Ectodermal cell (in vitro differentiated cells): Measurements from ENCODE around the gene RETREG1.

ENCODE experiments used
- H3K27ac ChIP-seq: 2 replicates; pipeline ENCODE4 v1.7.0; 2013; ENCODE audit warnings: mild to moderate bottlenecking, low read depth, low read length; ENCODE audit not compliant: insufficient read depth, poor library complexity, severe bottlenecking
- H3K27me3 ChIP-seq: 2 replicates; pipeline ENCODE4 v1.7.0; 2013; ENCODE audit warnings: mild to moderate bottlenecking, low read length; ENCODE audit not compliant: insufficient read depth, control insufficient read depth, poor library complexity, severe bottlenecking
- H3K36me3 ChIP-seq: one replicate; pipeline ENCODE4 v1.7.0; 2013; ENCODE audit warnings: low read length; ENCODE audit not compliant: control insufficient read depth, insufficient read depth
- H3K4me1 ChIP-seq: one replicate; pipeline ENCODE4 v1.7.0; 2013; ENCODE audit warnings: low read length; ENCODE audit not compliant: control insufficient read depth, insufficient read depth
- H3K4me3 ChIP-seq: 2 replicates; pipeline ENCODE4 v1.7.0; 2013; ENCODE audit warnings: low read depth, low read length, control low read depth; ENCODE audit not compliant: insufficient read depth
- H3K9me3 ChIP-seq: 2 replicates; pipeline ENCODE4 v1.7.0; 2013; ENCODE audit warnings: mild to moderate bottlenecking, low read length, moderate library complexity; ENCODE audit not compliant: control insufficient read depth
- WGBS, 2 experiments: methylation state at CpG; one replicate each; pipeline ENCODE4 v1.1.7; 2013; ENCODE audit warnings: missing lambda C conversion rate in 2 of 2; 5-methylcytosine and 5-hydroxymethylcytosine counted together

Gene RETREG1

DNA sequence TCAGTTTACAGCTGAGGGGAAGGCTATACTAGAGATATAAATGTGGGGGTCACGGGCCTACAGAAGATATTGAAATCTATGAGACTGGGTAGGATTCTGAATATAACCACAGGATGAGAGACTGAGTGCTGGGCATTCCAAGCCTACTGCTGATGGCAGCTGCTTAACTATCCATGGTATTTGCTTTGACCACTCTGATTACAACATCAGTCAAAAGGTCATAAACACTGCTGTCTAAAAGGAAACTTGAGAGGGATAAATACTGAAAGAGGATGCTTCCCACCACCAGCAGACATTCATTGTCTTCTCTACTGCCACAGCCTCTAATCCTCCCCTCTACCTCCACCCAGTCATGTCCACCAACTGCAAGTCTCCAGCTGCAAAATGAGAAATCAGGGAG is 155.0 kb downstream of the RETREG1 start:
- H3K27ac ChIP-seq = no peak overlapping the region
- no peaks in the 10 kb centered on the region for H3K27me3 ChIP-seq
- H3K4me1 ChIP-seq = peaks cover 10% of the 10 kb centered on the region
- no peak overlapping the region for H3K4me3 ChIP-seq
- H3K36me3 ChIP-seq = peaks cover 29% of the 10 kb centered on the region
- no peaks in the 10 kb centered on the region for H3K9me3 ChIP-seq
- 100% methylated on average over 1 of the region's 1 CpG for WGBS, 2 experiments

DNA sequence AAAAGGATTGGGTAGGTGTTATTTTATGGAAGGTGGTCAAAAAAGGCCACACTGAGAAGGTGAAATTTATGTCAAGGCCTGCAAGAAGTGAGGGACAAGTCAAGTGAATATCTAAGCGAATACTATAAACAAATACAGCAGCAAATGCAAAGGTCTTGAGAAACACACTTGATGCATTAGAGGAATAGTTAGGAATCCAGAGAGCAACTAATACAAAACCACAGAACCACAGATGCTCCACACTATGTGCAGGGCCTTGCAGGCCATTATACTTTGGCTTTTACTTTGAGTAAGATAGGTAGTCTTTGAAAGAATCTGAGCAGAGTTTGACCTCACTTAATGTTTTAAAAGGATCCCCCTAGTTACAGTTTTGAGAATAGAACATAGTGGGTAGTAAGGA is 155.8 kb downstream of the RETREG1 start:
- 90 to 92% methylated on average over 1 of the region's 1 CpG for WGBS, 2 experiments
- H3K4me3 ChIP-seq = no peak overlapping the region
- H3K4me1 ChIP-seq = peaks cover 10% of the 10 kb centered on the region
- no peaks in the 10 kb centered on the region for H3K27me3 ChIP-seq
- H3K9me3 ChIP-seq = no peaks in the 10 kb centered on the region
- H3K36me3 ChIP-seq = peaks cover 29% of the 10 kb centered on the region
- no peak overlapping the region for H3K27ac ChIP-seq

DNA sequence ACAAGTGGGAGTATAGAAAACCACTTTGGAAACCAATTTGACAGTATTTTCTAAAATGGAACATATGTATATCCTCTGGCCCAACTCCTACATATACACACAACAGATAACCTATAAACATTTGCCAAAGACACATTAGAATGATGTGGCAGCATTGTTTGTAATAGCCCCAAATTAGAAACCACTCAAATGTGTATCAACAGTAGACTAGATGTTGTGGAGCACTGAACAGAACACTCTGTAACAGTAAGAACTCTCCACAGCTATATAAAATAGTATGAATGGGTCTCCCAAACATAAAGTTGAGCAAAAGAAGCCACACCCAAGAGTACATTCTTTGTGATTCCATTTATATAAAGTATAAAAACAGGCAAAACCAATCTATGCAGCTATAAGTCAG is 157.3 kb downstream of the RETREG1 start:
- Histone ChIP-seq H3K9me3 (no peaks in the 10 kb centered on the region), H3K4me1 (peaks cover 7% of the 10 kb centered on the region), H3K27ac (no peak overlapping the region), H3K36me3 (peaks cover 33% of the 10 kb centered on the region), H3K4me3 (no peak overlapping the region), H3K27me3 (no peaks in the 10 kb centered on the region)

DNA sequence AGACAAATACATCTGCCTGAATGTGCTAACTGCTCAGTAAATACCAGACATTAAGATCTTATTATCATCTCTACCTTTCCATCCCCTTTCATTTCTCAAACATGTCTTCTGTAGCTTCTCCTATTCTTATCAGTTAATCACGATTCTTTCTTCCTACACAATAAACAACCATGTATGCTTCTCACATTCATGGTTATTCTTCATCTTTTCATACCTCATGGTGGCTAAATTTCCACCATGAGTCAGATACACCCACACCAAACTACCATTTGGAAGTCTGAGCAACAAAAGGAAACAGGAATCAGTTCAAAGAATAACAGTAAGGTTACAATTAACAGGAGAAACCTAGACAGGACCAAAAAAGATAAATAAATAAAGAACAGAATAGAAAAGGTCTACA is 158.9 kb downstream of the RETREG1 start:
- Histone ChIP-seq H3K4me1 (no peaks in the 10 kb centered on the region), H3K36me3 (peaks cover 28% of the 10 kb centered on the region), H3K27me3 (no peaks in the 10 kb centered on the region), H3K27ac (no peak overlapping the region), H3K4me3 (no peak overlapping the region), H3K9me3 (no peaks in the 10 kb centered on the region)
- 86 to 91% methylated on average over 1 of the region's 1 CpG for WGBS, 2 experiments

DNA sequence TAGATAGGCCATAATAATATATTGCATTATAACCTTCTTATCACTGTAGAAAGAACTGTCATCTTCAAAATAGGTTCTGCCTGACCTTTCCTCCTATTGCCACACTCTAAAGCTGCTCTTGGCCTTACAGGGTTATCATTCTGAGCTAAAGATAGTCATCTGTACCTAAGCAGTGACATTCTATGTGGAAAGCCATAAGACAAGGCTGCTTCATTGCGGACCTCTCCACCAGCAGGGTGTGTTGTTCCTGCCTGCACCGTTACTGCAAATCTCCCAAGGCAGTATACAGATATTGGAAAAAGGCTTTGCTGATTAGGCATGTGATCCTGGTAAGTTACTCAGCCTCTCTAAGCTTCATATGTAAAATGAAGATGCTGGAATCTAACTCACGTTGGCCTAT is 159.3 kb downstream of the RETREG1 start:
- H3K4me1 ChIP-seq = no peaks in the 10 kb centered on the region
- no peaks in the 10 kb centered on the region for H3K9me3 ChIP-seq
- no peaks in the 10 kb centered on the region for H3K27me3 ChIP-seq
- peaks cover 28% of the 10 kb centered on the region for H3K36me3 ChIP-seq
- no peak overlapping the region for H3K27ac ChIP-seq
- 90 to 91% methylated on average over 3 of the region's 3 CpGs for WGBS, 2 experiments
- H3K4me3 ChIP-seq = no peak overlapping the region

DNA sequence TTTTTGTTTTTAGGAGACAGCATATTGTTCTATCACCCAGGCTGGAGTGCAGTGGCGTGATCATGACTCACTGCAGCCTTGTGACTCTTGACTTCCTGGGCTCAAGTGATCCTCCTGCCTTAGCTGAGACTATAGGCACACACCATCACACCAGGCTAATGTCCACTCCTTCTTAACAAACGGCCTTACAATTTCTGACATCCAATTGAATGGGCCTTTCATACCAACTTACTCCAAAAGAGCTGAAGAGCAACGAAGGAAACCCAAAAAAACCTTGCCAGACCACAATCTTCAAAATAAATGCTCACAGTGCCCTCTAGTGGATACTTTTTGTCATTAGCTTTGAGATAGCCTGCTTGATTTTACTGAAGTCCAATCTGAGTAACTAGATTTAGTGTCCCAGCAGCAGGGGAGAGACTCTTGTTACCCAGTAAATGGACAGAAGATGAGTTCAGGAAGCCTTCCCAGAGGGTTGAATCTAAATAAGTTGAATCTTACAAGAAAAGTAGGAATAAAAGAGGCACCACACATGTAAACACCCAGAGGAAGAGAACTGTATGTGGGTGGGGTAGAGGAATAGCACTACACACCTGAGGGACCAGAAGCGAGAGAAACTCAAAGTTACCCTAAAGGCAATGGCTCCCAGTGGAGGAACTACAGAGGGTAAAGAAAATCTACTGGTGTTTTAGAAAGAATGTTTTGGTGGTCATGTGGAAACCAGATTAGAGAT is 160.5 kb downstream of the RETREG1 start:
- H3K27me3 ChIP-seq = no peaks in the 10 kb centered on the region
- 56 to 60% methylated on average over 4 of the region's 4 CpGs for WGBS, 2 experiments
- H3K27ac ChIP-seq = no peak overlapping the region
- H3K4me3 ChIP-seq = no peak overlapping the region
- H3K4me1 ChIP-seq = no peaks in the 10 kb centered on the region
- no peaks in the 10 kb centered on the region for H3K9me3 ChIP-seq
- H3K36me3 ChIP-seq = peaks cover 17% of the 10 kb centered on the region

DNA sequence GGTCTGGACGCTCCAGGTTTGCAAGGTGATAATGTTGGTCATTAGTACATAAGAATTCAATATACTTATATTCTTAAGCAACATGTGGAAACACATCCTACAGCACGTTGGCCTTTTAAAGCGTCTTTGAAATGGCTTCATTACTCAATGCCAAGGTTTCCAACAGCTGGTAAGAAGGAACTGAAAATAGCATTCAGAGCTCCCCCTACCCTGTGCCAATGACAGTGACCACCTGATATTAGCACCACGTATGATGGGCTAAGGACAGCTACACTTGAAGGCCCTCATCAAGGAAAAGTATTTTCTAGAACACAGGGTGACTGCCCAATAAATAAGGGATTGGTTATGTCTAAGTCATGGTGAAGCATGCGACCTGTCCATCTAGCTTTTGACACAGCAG is 161.1 kb downstream of the RETREG1 start:
- Histone ChIP-seq H3K36me3 (peaks cover 17% of the 10 kb centered on the region), H3K4me3 (no peak overlapping the region)
- WGBS, 2 experiments = 88 to 89% methylated on average over 5 of the region's 5 CpGs

DNA sequence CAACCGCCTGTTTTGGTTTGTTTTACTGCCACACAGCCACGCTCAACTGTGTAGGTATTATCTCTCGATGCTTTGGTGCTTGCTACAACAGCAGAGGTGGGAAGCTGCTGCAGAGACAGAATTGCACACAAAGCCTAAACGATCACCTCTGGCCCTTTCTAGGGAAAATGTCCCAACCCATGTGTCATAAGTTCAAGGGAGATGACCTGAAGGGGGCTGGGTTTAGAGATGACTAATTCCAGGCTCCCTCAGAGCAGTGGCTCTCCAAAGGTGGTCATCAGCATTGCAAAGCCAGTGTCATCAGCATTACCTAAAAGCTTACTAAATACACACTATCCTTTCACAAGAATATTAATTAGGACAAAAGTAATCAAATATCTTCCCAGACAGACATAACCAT is 162.1 kb downstream of the RETREG1 start:
- Histone ChIP-seq H3K36me3 (peaks cover 25% of the 10 kb centered on the region), H3K27ac (no peak overlapping the region), H3K9me3 (no peaks in the 10 kb centered on the region), H3K4me3 (no peak overlapping the region), H3K4me1 (no peaks in the 10 kb centered on the region), H3K27me3 (no peaks in the 10 kb centered on the region)
- WGBS, 2 experiments = 94 to 95% methylated on average over 4 of the region's 4 CpGs

More for the DNA sequence above, 161.1 kb downstream of the RETREG1 start:
- H3K27me3 ChIP-seq = no peaks in the 10 kb centered on the region
- H3K9me3 ChIP-seq = no peaks in the 10 kb centered on the region
- H3K27ac ChIP-seq = no peak overlapping the region
- no peaks in the 10 kb centered on the region for H3K4me1 ChIP-seq

DNA sequence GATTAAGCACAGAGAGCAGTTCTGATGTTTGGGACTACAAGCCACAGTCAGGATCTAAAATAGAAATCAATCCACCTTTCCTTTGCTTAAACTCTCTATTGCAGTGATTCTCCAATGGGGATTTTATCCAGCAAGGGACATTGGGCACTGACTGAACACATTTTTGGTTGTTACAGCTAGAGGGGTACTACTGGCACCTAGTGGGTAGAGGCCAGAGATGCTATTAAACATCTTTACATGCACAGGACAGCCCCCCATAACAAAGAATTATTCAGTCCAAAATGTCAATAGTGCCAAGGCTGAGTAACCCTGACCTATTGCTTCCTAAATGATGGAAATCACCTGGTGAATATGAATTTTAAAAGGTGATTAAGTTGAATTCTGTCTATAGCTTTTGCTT is 163.2 kb downstream of the RETREG1 start:
- peaks cover 29% of the 10 kb centered on the region for H3K36me3 ChIP-seq

DNA sequence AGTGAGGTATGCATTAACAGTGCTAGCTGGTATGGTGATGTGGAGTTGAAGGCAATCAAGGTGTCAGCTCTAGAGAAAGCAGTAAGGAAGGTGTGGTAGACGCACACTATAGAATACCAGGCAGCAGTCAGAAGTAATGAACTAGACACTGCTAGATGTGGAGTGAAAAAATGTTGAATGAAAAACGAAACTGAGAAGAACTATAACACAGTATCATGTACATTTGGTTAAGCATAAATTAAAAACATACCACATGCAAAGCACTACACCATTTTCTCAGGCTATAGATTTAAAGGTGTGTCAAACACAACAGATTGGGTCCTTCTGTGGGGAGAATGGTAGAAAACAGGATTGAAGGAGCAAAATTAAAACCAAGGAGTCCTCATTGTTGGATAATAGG is 166.6 kb downstream of the RETREG1 start:
- no peaks in the 10 kb centered on the region for H3K9me3 ChIP-seq
- WGBS, 2 experiments = 91 to 92% methylated on average over 2 of the region's 2 CpGs
- no peaks in the 10 kb centered on the region for H3K27me3 ChIP-seq
- H3K36me3 ChIP-seq = peaks cover 25% of the 10 kb centered on the region
- H3K4me3 ChIP-seq = no peak overlapping the region
- no peak overlapping the region for H3K27ac ChIP-seq
- no peaks in the 10 kb centered on the region for H3K4me1 ChIP-seq

More for the DNA sequence above, 163.2 kb downstream of the RETREG1 start:
- Histone ChIP-seq H3K4me1 (no peaks in the 10 kb centered on the region), H3K27me3 (no peaks in the 10 kb centered on the region), H3K9me3 (no peaks in the 10 kb centered on the region), H3K27ac (no peak overlapping the region), H3K4me3 (no peak overlapping the region)

DNA sequence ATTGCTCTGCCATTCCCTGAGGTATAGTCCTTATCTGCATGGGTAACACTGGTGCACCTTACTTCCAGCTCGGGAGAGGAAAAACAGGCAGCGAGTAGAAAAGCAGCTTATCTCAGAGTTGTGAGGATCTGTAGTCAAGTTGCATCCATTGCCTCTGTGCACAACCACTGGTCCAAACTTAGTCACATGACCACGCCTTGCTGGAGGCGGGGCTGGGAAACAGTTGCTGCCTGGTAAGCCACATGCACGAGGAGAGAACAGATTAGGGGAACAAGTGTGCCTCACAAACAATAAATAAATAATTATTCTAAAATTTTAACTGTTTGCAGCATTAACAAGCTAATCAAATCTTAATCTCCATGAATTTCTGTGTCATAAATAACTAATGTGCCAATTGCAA is 169.8 kb downstream of the RETREG1 start:
- 88 to 93% methylated on average over 4 to 5 of the region's 5 CpGs for WGBS, 2 experiments
- Histone ChIP-seq H3K27ac (no peak overlapping the region), H3K4me3 (no peak overlapping the region), H3K4me1 (no peaks in the 10 kb centered on the region), H3K36me3 (peaks cover 20% of the 10 kb centered on the region), H3K27me3 (no peaks in the 10 kb centered on the region), H3K9me3 (no peaks in the 10 kb centered on the region)
